Colonic mucosa (tissue), 4 donors: ENCODE measurements around the gene RANBP3L. TPM values are rescaled to one million over a fixed set of nuclear protein-coding genes. Genes with fewer than 3 reads are reported as not detected.

Source experiments
- DNase-seq: peaks from one replicate; pipeline ENCODE4 v3.0.0-alpha.2; 2020
- H3K27ac ChIP-seq: fragments of 200-600 bp; one replicate; pipeline ENCODE4 v1.8.0; 2021
- H3K27me3 ChIP-seq: fragments of 200-600 bp; one replicate; pipeline ENCODE4 v1.8.0; 2021
- H3K36me3 ChIP-seq: fragments of 200-600 bp; one replicate; pipeline ENCODE4 v1.8.0; 2021
- H3K4me1 ChIP-seq: fragments of 200-600 bp; one replicate; pipeline ENCODE4 v1.8.0; 2021; ENCODE audit warnings: mild to moderate bottlenecking
- H3K4me3 ChIP-seq: fragments of 200-600 bp; one replicate; pipeline ENCODE4 v1.8.0; 2021
- H3K9ac ChIP-seq, 2 donors: one replicate each; pipeline ENCODE4 v1.7.0; 2013; ENCODE audit warnings: control low read depth in 2 of 2, low read depth in 2 of 2, low read length in 2 of 2
- H3K9me3 ChIP-seq: fragments of 200-600 bp; one replicate; pipeline ENCODE4 v1.8.0; 2021
- intact Hi-C: fragments of 100-400 bp; cut with DNase I; formaldehyde crosslinking; loops from one replicate; pipeline ENCODE4 v1.14.1; 2022
- total RNA-seq, 2 donors: library from RNA; stranded (reverse); fragmentation: NEBNext Ultra II Directional in 1 of 2; extraction: Animal tissue kit (Norgen Biotek cat#: 25700) in 1 of 2; gene quantifications; one replicate each; pipeline ENCODE4 v1.2.1, GENCODE V29; 2021
- TF ChIP-seq, protein P1 (sequence below): fragments of 200-600 bp; IDR thresholded peaks from one replicate; pipeline ENCODE4 v1.8.0; 2022; ENCODE audit warnings: antibody characterized with exemption, mild to moderate bottlenecking
- donor health status: healthy.
- donor health status: DM: no; HTN: no; CAD: no.
- donor health status: DM: no; HTN: no; CAD: no.

The RANBP3L gene
- total RNA-seq, 2 donors from 2014 or later: 0.19 TPM; not detected in 1

DNA sequence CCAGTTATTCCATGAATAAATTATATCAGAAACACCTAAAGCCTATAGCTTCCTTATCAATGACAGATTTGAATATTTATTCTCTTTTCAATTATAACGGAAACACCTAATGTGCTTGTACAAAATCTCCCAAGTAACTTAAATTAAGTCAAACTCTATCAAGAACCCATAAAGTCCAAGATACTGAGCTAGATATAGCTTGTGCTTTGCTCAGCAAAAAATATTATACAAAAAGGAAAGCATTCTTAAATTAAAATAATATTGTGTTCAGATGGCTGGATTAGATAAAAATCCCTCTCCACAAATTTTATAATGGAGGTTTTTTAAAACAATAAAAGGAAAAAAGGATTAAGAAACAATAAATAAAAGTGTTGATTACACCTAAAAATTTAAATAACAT lies 83.7 kb downstream of the RANBP3L start:
- TF ChIP-seq, protein P1, sequence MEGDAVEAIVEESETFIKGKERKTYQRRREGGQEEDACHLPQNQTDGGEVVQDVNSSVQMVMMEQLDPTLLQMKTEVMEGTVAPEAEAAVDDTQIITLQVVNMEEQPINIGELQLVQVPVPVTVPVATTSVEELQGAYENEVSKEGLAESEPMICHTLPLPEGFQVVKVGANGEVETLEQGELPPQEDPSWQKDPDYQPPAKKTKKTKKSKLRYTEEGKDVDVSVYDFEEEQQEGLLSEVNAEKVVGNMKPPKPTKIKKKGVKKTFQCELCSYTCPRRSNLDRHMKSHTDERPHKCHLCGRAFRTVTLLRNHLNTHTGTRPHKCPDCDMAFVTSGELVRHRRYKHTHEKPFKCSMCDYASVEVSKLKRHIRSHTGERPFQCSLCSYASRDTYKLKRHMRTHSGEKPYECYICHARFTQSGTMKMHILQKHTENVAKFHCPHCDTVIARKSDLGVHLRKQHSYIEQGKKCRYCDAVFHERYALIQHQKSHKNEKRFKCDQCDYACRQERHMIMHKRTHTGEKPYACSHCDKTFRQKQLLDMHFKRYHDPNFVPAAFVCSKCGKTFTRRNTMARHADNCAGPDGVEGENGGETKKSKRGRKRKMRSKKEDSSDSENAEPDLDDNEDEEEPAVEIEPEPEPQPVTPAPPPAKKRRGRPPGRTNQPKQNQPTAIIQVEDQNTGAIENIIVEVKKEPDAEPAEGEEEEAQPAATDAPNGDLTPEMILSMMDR: no peak
- Histone ChIP-seq H3K27me3 (no peaks in the 10 kb centered on the region), H3K9me3 (no peaks in the 10 kb centered on the region), H3K4me1 (no peaks in the 10 kb centered on the region), H3K36me3 (no peaks in the 10 kb centered on the region), H3K4me3 (no peak overlapping the region), H3K27ac (no peak overlapping the region), H3K9ac (no peak overlapping the region)
- no peak for DNase-seq
- intact Hi-C loops: no loop called here

DNA sequence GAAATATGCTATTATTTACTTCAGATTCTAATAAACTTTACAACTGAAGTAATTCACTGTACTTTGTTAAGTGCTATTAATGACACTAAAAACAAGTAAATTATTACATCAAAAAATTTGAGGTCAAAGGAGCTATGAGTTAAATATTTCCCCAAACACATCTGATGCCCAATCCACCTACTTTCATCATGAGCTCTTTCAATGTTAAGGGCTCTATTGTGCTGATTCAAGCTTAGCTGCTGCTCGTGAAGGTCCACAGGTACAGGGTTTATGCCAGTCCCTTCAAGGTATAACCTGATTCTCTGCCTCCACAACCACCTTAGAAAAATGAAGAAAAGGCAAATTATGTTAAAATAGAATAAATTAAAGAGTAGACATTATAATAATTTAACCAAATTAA lies 84.1 kb downstream of the RANBP3L start:
- no peaks in the 10 kb centered on the region for H3K36me3 ChIP-seq
- H3K9ac ChIP-seq: no peak overlapping the region
- H3K4me3 ChIP-seq: no peak overlapping the region
- H3K9me3 ChIP-seq: no peaks in the 10 kb centered on the region
- intact Hi-C loops: no loop called here
- no peak overlapping the region for H3K27ac ChIP-seq
- TF ChIP-seq, protein P1: no peak
- H3K4me1 ChIP-seq: no peaks in the 10 kb centered on the region
- H3K27me3 ChIP-seq: no peaks in the 10 kb centered on the region
- no peak for DNase-seq

DNA sequence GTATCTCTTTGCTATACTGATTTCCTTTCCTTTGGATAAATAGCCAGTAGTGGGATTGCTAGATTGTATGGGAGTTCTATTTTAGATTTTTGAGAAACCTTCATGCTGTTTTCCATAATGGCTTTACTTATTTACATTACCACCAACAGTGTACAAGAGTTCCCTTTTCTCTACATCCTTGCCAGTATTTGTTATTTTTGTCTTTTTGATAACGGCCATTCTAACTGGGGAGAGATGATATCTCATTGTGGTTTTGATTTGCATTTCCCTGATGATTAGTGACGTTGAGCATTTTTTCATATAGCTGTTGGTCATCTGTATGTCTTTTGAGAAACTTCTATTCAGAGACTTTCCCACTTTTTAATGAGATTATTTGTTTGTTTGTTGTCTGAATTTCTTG lies 85.8 kb downstream of the RANBP3L start:
- intact Hi-C loops: no loop called here
- Histone ChIP-seq H3K27me3 (no peaks in the 10 kb centered on the region), H3K9ac (no peak overlapping the region), H3K4me1 (no peaks in the 10 kb centered on the region), H3K9me3 (no peaks in the 10 kb centered on the region), H3K36me3 (no peaks in the 10 kb centered on the region), H3K27ac (no peak overlapping the region), H3K4me3 (no peak overlapping the region)
- TF ChIP-seq, protein P1: no peak
- no peak for DNase-seq

DNA sequence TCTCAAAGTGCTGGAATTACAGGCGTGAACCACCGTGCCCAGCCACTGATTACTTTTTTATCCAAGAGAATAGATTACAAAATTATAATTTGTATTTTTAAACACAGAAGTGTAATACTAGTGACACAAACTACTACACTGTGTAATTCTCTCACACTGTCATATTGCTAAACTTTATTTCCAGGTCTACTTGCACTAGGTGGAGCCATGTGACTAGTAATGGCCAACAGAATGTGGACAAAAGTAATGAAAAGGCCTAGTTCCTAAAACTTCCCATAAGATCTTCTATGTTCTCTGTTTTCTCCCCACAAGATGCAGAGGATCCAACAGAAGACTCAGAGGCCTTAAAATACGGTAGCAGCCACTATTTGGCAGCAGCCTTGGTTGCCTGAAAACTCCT lies 87.3 kb downstream of the RANBP3L start:
- H3K27me3 ChIP-seq: no peaks in the 10 kb centered on the region
- H3K36me3 ChIP-seq: no peaks in the 10 kb centered on the region
- no peak overlapping the region for H3K9ac ChIP-seq
- no peak overlapping the region for H3K27ac ChIP-seq
- TF ChIP-seq, protein P1: no peak
- H3K4me3 ChIP-seq: no peak overlapping the region
- no peaks in the 10 kb centered on the region for H3K9me3 ChIP-seq
- H3K4me1 ChIP-seq: no peaks in the 10 kb centered on the region
- intact Hi-C loops: no loop called here
- DNase-seq: no peak

DNA sequence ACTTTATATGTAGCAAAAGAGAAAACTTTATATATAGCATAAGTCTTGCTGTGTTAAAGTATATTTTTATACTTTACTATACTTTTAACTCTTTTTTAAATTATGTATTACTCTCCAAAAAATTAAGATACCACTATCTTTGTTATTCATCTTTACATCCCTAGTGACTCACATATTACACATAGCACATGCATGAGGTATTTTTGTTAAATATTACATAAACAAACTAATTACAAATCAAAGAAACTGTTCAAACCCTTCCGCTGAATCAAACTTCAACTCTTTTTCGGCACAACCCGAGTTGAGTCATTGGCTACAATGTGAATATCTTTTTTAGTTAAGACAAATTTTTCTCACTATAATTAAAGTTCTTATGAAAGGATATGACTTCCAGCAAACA lies 92.0 kb downstream of the RANBP3L start:
- TF ChIP-seq, protein P1: no peak
- Histone ChIP-seq H3K4me3 (no peak overlapping the region), H3K9ac (no peak overlapping the region), H3K36me3 (no peaks in the 10 kb centered on the region), H3K9me3 (no peaks in the 10 kb centered on the region), H3K4me1 (no peaks in the 10 kb centered on the region), H3K27me3 (no peaks in the 10 kb centered on the region), H3K27ac (no peak overlapping the region)
- intact Hi-C loops: no loop called here
- no peak for DNase-seq

DNA sequence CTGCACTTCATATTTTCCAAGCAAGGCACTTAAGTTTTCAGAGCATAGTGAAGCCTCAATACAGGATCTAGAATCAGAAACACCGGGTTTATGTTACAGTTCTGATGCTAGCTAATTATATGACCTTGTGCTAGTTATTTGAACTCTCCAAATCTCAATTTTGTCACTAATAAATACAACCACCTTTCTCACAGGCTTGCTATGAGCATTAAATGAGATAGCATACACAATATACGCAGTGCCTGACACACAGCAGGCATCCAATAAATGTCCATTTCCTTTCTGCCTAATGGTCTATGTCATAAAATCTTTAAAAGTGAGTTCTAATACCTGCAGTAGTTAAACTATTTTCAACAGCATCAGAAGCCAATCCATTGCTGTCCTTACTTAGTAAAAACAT lies 92.9 kb downstream of the RANBP3L start:
- H3K27me3 ChIP-seq: no peaks in the 10 kb centered on the region
- H3K27ac ChIP-seq: no peak overlapping the region
- H3K9ac ChIP-seq: no peak overlapping the region
- no peaks in the 10 kb centered on the region for H3K4me1 ChIP-seq
- H3K4me3 ChIP-seq: no peak overlapping the region
- intact Hi-C loops: no loop called here
- no peaks in the 10 kb centered on the region for H3K36me3 ChIP-seq
- DNase-seq: no peak
- H3K9me3 ChIP-seq: no peaks in the 10 kb centered on the region
- TF ChIP-seq, protein P1: no peak
